PC-3 (cell line): ENCODE results near the gene ZC3HAV1L. TPM values are rescaled to one million over a fixed set of nuclear protein-coding genes. Genes with fewer than 3 reads are reported as not detected.

ENCODE experiments used
- ATAC-seq: fragments of 200-7000 bp; cut with Tn5 transposase; 2 replicates; pipeline ENCODE4 v1.9.1; 2020; ENCODE audit warnings: mild to moderate bottlenecking, moderate library complexity
- BruUV-seq: library from RNA; stranded (reverse); fragments of 400-500 nt; replicated peaks from 2 replicates; lab custom pipeline; 2021; lab: Mats Ljungman, UMichigan
- CTCF ChIA-PET: fragments of 300-600 bp; sonication (Branson Sonifier 250); formaldehyde crosslinking; loops from one replicate; lab custom pipeline; 2022; ENCODE audit warnings: antibody characterized with exemption; lab: Charles Lee
- POLR2A ChIA-PET: fragments of 300-600 bp; sonication (Branson Sonifier 250); formaldehyde crosslinking; loops from one replicate; lab custom pipeline; 2022; ENCODE audit warnings: antibody characterized with exemption; ENCODE audit not compliant: unreplicated experiment; lab: Charles Lee
- DNase-seq: peaks from one replicate; pipeline ENCODE4 v3.0.0-alpha.2; 2015
- H2AFZ ChIP-seq: fragments of 300-600 bp; sonication (generic); 2 replicates; pipeline ENCODE4 v1.6.0; 2016; ENCODE audit warnings: antibody characterized with exemption, low read length
- H3F3A ChIP-seq: fragments of 300-600 bp; sonication (generic); one replicate; pipeline ENCODE4 v1.6.0; 2017; ENCODE audit warnings: antibody characterized with exemption, low read length, control low read depth, mild to moderate bottlenecking; ENCODE audit not compliant: unreplicated experiment
- H3K27ac ChIP-seq: fragments of 300-600 bp; sonication (generic); 2 replicates; pipeline ENCODE4 v1.5.1; 2016; ENCODE audit warnings: mild to moderate bottlenecking, low read length
- H3K27me3 ChIP-seq: fragments of 300-600 bp; sonication (generic); 2 replicates; pipeline ENCODE4 v1.6.1; 2016; ENCODE audit warnings: low read length, mixed read lengths
- H3K36me3 ChIP-seq: fragments of 300-600 bp; sonication (generic); 2 replicates; pipeline ENCODE4 v1.6.1; 2016; ENCODE audit warnings: low read depth, mixed run types, low read length, mixed read lengths
- H3K4me1 ChIP-seq: fragments of 300-600 bp; sonication (generic); 2 replicates; pipeline ENCODE4 v1.5.1; 2016; ENCODE audit warnings: low read length; ENCODE audit not compliant: insufficient read depth
- H3K4me2 ChIP-seq: fragments of 300-600 bp; sonication (generic); 2 replicates; pipeline ENCODE4 v1.6.0; 2016; ENCODE audit warnings: low read length
- H3K4me3 ChIP-seq: fragments of 300-600 bp; sonication (generic); 2 replicates; pipeline ENCODE4 v1.5.1; 2016; ENCODE audit warnings: mild to moderate bottlenecking, low read length, mixed read lengths
- H3K79me2 ChIP-seq: fragments of 300-600 bp; sonication (generic); 2 replicates; pipeline ENCODE4 v1.6.1; 2017; ENCODE audit warnings: low read length, mixed read lengths
- H3K9ac ChIP-seq: fragments of 300-600 bp; sonication (generic); 2 replicates; pipeline ENCODE4 v1.6.0; 2016; ENCODE audit warnings: mild to moderate bottlenecking, low read length
- H3K9me2 ChIP-seq: fragments of 300-600 bp; sonication (generic); replicated peaks from 2 replicates; pipeline ENCODE4 v1.6.1; 2016; ENCODE audit warnings: mixed run types, low read length, mixed read lengths
- H3K9me3 ChIP-seq: fragments of 300-600 bp; sonication (generic); 2 replicates; pipeline ENCODE4 v1.6.1; 2016; ENCODE audit warnings: low read length, mixed read lengths
- H4K20me1 ChIP-seq: fragments of 300-600 bp; sonication (generic); 2 replicates; pipeline ENCODE4 v1.6.1; 2016; ENCODE audit warnings: low read length, mixed read lengths
- EZH2 ChIP-seq: fragments of 300-600 bp; sonication (generic); IDR thresholded peaks from one replicate; pipeline ENCODE4 v1.6.1; 2017; ENCODE audit warnings: antibody characterized with exemption, mild to moderate bottlenecking, low read length; ENCODE audit not compliant: unreplicated experiment
- EZH2phosphoT487 ChIP-seq: fragments of 300-600 bp; sonication (generic); IDR thresholded peaks from 2 replicates; pipeline ENCODE4 v1.6.1; 2018; ENCODE audit warnings: mild to moderate bottlenecking, antibody characterized with exemption, low read length, borderline replicate concordance
- intact Hi-C: fragments of 100-400 bp; cut with micrococcal nuclease; formaldehyde crosslinking; loops from 2 replicates; pipeline ENCODE4 v1.9.0; 2023
- total RNA-seq: library from RNA; depleted of rRNA; stranded (reverse); fragments of >200 nt; gene quantifications from 2 replicates; pipeline ENCODE4 v1.2.3, GENCODE V29; 2014
- TF ChIP-seq, protein P1 (sequence below): fragments of 300-600 bp; sonication (generic); conservative IDR thresholded peaks from 2 replicates; pipeline ENCODE4 v1.5.1; 2017; ENCODE audit warnings: antibody characterized with exemption, low read depth, mild to moderate bottlenecking, low read length

The ZC3HAV1L gene
- total RNA-seq, 1 experiment from 2014 or later = 8.2 TPM

GRCh38 chr7:139051655-139052054 is 15.8 kb upstream of the ZC3HAV1L start:
- no peaks in the 10 kb centered on the region for H3K9me3 ChIP-seq
- no peak for ATAC-seq
- TF ChIP-seq, protein P1, sequence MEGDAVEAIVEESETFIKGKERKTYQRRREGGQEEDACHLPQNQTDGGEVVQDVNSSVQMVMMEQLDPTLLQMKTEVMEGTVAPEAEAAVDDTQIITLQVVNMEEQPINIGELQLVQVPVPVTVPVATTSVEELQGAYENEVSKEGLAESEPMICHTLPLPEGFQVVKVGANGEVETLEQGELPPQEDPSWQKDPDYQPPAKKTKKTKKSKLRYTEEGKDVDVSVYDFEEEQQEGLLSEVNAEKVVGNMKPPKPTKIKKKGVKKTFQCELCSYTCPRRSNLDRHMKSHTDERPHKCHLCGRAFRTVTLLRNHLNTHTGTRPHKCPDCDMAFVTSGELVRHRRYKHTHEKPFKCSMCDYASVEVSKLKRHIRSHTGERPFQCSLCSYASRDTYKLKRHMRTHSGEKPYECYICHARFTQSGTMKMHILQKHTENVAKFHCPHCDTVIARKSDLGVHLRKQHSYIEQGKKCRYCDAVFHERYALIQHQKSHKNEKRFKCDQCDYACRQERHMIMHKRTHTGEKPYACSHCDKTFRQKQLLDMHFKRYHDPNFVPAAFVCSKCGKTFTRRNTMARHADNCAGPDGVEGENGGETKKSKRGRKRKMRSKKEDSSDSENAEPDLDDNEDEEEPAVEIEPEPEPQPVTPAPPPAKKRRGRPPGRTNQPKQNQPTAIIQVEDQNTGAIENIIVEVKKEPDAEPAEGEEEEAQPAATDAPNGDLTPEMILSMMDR = no peak
- TF ChIP-seq EZH2 (no peak), EZH2phosphoT487 (no peak)
- H3K27ac ChIP-seq = no peak overlapping the region
- no peaks in the 10 kb centered on the region for H3K4me1 ChIP-seq
- H2AFZ ChIP-seq = no peak overlapping the region
- no peak overlapping the region for H3K4me3 ChIP-seq
- no TSS peak for BruUV-seq
- intact Hi-C loops = no loop called here
- no peak overlapping the region for H3K4me2 ChIP-seq
- H4K20me1 ChIP-seq = no peaks in the 10 kb centered on the region
- H3K27me3 ChIP-seq = no peaks in the 10 kb centered on the region
- ChIA-PET CTCF (no interaction called here), POLR2A (no interaction called here)
- H3K36me3 ChIP-seq = peaks cover 23% of the 10 kb centered on the region
- H3K79me2 ChIP-seq = no peaks in the 10 kb centered on the region
- no peaks in the 10 kb centered on the region for H3K9me2 ChIP-seq
- H3F3A ChIP-seq = no peaks in the 10 kb centered on the region
- DNase-seq = no peak
- H3K9ac ChIP-seq = no peak overlapping the region

GRCh38 chr7:139049936-139050335 is 14.1 kb upstream of the ZC3HAV1L start:
- DNase-seq = no peak
- Histone ChIP-seq H3K36me3 (peaks cover 20% of the 10 kb centered on the region), H3F3A (no peaks in the 10 kb centered on the region), H3K27ac (no peak overlapping the region), H3K9ac (no peak overlapping the region), H3K9me3 (no peaks in the 10 kb centered on the region), H4K20me1 (no peaks in the 10 kb centered on the region), H3K4me1 (no peaks in the 10 kb centered on the region), H3K4me2 (no peak overlapping the region), H3K4me3 (no peak overlapping the region), H3K27me3 (no peaks in the 10 kb centered on the region), H3K9me2 (no peaks in the 10 kb centered on the region), H2AFZ (no peak overlapping the region), H3K79me2 (no peaks in the 10 kb centered on the region)
- CTCF ChIA-PET = no interaction called here
- POLR2A ChIA-PET = no interaction called here
- no TSS peak for BruUV-seq
- intact Hi-C loops = no loop called here
- TF ChIP-seq, protein P1 = no peak
- no peak for TF ChIP-seq EZH2
- TF ChIP-seq EZH2phosphoT487 = no peak
- ATAC-seq = no peak

DNA sequence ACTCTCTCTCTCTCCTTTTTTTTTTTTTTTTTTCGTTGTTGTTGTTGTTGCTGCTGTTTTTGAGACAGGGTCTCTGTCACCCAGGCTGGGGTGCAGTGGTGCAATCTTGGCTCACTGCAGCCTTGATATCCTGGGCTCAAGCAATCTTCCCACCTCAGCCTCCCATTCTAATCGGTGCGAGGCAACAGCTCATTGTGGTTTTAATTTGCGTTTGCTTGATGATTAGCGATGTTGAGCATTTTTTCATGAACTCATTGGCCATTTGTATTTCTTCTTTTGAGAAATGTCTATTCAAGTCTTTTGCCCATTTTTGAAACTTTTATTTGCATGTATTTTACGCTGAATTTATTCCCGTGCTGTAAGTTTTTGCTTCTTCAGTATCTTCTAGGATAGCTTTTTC is 13.3 kb upstream of the ZC3HAV1L start:
- no TSS peak for BruUV-seq
- intact Hi-C loops = no loop called here
- H3K4me1 ChIP-seq = peaks cover 7% of the 10 kb centered on the region; the same call in 1 of the 2 replicates
- no peak overlapping the region for H3K4me3 ChIP-seq
- no peaks in the 10 kb centered on the region for H3F3A ChIP-seq
- DNase-seq (no peak), ATAC-seq (no peak)
- TF ChIP-seq EZH2 = no peak
- TF ChIP-seq, protein P1 = no peak
- TF ChIP-seq EZH2phosphoT487 = no peak
- no peaks in the 10 kb centered on the region for H3K9me3 ChIP-seq
- H3K9ac ChIP-seq = no peak overlapping the region
- CTCF ChIA-PET = no interaction called here
- H4K20me1 ChIP-seq = no peaks in the 10 kb centered on the region
- H3K27me3 ChIP-seq = no peaks in the 10 kb centered on the region
- POLR2A ChIA-PET = no interaction called here
- H3K36me3 ChIP-seq = peaks cover 20% of the 10 kb centered on the region
- H3K27ac ChIP-seq = no peak overlapping the region
- no peak overlapping the region for H2AFZ ChIP-seq
- no peak overlapping the region for H3K4me2 ChIP-seq
- no peaks in the 10 kb centered on the region for H3K9me2 ChIP-seq
- H3K79me2 ChIP-seq = no peaks in the 10 kb centered on the region
